GM18519 (cell line): ENCODE data around the gene ALK.
"Not testable (repeated sequence)": the region's sequence is repeated elsewhere in the genome, so short reads cannot be mapped to it uniquely, and the experiment has no call there.

ENCODE experiments used
- ATAC-seq: cut with Tn5 transposase; IDR thresholded peaks from one replicate; pipeline ENCODE4 v1.9.1; 2021; ENCODE audit warnings: mild to moderate bottlenecking, moderate library complexity; ENCODE audit not compliant: unreplicated experiment, low FRiP score

Gene ALK

GRCh38 chr2:29762239-29762638 lies 159.1 kb downstream of the ALK start:
- no peak for ATAC-seq

- ATAC-seq: no peak
Observed at GRCh38 chr2:29761278-29761677, 160.1 kb downstream of the ALK start.

GRCh38 chr2:29760008-29760407 lies 161.4 kb downstream of the ALK start:
- ATAC-seq: no peak

GRCh38 chr2:29759360-29759759 lies 162.0 kb downstream of the ALK start:
- ATAC-seq: no peak

- ATAC-seq: no peak
Observed at GRCh38 chr2:29755829-29756228, 165.6 kb downstream of the ALK start.

- no peak for ATAC-seq
Observed at GRCh38 chr2:29755233-29755632, 166.2 kb downstream of the ALK start.

GRCh38 chr2:29753671-29754444 lies 167.5 kb downstream of the ALK start:
- ATAC-seq: no peak

GRCh38 chr2:29751390-29751789 lies 170.0 kb downstream of the ALK start:
- no peak for ATAC-seq

GRCh38 chr2:29750463-29750862 lies 170.9 kb downstream of the ALK start:
- not testable (repeated sequence) for ATAC-seq

GRCh38 chr2:29749843-29750242 lies 171.5 kb downstream of the ALK start:
- no peak for ATAC-seq

- ATAC-seq: no peak
Observed at GRCh38 chr2:29749041-29749440, 172.3 kb downstream of the ALK start.

GRCh38 chr2:29747786-29748470 lies 173.5 kb downstream of the ALK start:
- ATAC-seq: no peak

- ATAC-seq: peak; percentile 76
Observed at GRCh38 chr2:29744976-29745375, 176.4 kb downstream of the ALK start.

GRCh38 chr2:29743516-29743915 lies 177.9 kb downstream of the ALK start:
- no peak for ATAC-seq

- no peak for ATAC-seq
Observed at GRCh38 chr2:29742656-29743055, 178.7 kb downstream of the ALK start.

GRCh38 chr2:29741132-29741531 lies 180.3 kb downstream of the ALK start:
- ATAC-seq: no peak

- ATAC-seq: no peak
Observed at GRCh38 chr2:29733965-29734364, 187.4 kb downstream of the ALK start.

- ATAC-seq: no peak
Observed at GRCh38 chr2:29733213-29733612, 188.2 kb downstream of the ALK start.

GRCh38 chr2:29731948-29732347 lies 189.4 kb downstream of the ALK start:
- ATAC-seq: no peak

- ATAC-seq: no peak
Observed at GRCh38 chr2:29729932-29730331, 191.5 kb downstream of the ALK start.

GRCh38 chr2:29729401-29729800 lies 192.0 kb downstream of the ALK start:
- no peak for ATAC-seq

- no peak for ATAC-seq
Observed at GRCh38 chr2:29726976-29727375, 194.4 kb downstream of the ALK start.
